K562 treated with DMSO at 1 percent for 24 hours (cell line): ENCODE results near the gene MS4A10. TPM values are rescaled to one million over a fixed set of nuclear protein-coding genes. Genes with fewer than 3 reads are reported as not detected.

Source experiments
- total RNA-seq: library from RNA; unstranded; fragments of 300-600 nt; gene quantifications from 2 replicates; pipeline ENCODE4 v1.2.3, GENCODE V29; 2022; ENCODE audit warnings: low read depth; ENCODE audit not compliant: insufficient read depth

Gene MS4A10
- total RNA-seq = not detected in 2 replicates

GRCh38 chr11:60785136-60785535 lies at the start of gene MS4A10:
Gene MS4A10 (plus strand): TSS chr11:60785333. CDS start chr11:60790336, 5,003 bp downstream.

GRCh38 chr11:60756307-60757032 lies 28.7 kb upstream of the MS4A10 start, which contains the start of gene MS4A15:
Gene MS4A15 (plus strand): TSS chr11:60756867. CDS start chr11:60763734, 6,867 bp downstream.

GRCh38 chr11:60841797-60842667 lies 56.9 kb downstream of the MS4A10 start, which contains the start of gene CCDC86:
Gene CCDC86 (plus strand): TSS chr11:60842113. CDS start chr11:60842125, 12 bp downstream.

Other genes with a start within 250 kb of the MS4A10 start
- gene MS4A8, start 85.7 kb upstream of the MS4A10 start, total RNA-seq = not detected in 2 replicates
- gene MS4A18, start 60.6 kb upstream of the MS4A10 start, total RNA-seq = not detected in 2 replicates
- gene MS4A15, start 28.5 kb upstream of the MS4A10 start, total RNA-seq = not detected in 2 replicates
- 36.5 and 39.2 TPM in 2 replicates for gene CCDC86, start 56.8 kb downstream of the MS4A10 start, total RNA-seq
- 7.4 and 11.7 TPM in 2 replicates for gene PTGDR2, start 70.6 kb downstream of the MS4A10 start, total RNA-seq
- gene ZP1, start 82.2 kb downstream of the MS4A10 start, total RNA-seq = not detected in 2 replicates
- gene PRPF19, start 121.3 kb downstream of the MS4A10 start, total RNA-seq = 149 and 150 TPM in 2 replicates
- gene TMEM109, start 128.8 kb downstream of the MS4A10 start, total RNA-seq = 57.3 and 61.1 TPM in 2 replicates
- 0.78 and 6.6 TPM in 2 replicates for gene TMEM132A, start 139.1 kb downstream of the MS4A10 start, total RNA-seq
- gene SLC15A3, start 166.8 kb downstream of the MS4A10 start, total RNA-seq = 0.46 and 1.2 TPM in 2 replicates
- gene CD6, start 186.3 kb downstream of the MS4A10 start, total RNA-seq = not detected in 2 replicates